ENCODE results near the gene LAIR2.

Gene LAIR2

GRCh38 chr19:54532528-54532927 lies 29.9 kb downstream of the LAIR2 start:
- no peak overlapping the region for H3K4me3 ChIP-seq (ENCODE audit: low read depth, low read length)
- no peak for TF ChIP-seq CTCF (IDR thresholded peaks at IDR 0.05; ENCODE audit: control insufficient read depth, extremely low read depth, insufficient read depth)
- no peak for DNase-seq (ENCODE audit: low read depth)

GRCh38 chr19:54533476-54533875 lies 30.8 kb downstream of the LAIR2 start:
- no peak overlapping the region for H3K4me3 ChIP-seq (ENCODE audit: low read depth, low read length)
- no peak for TF ChIP-seq CTCF (IDR thresholded peaks at IDR 0.05; ENCODE audit: control insufficient read depth, extremely low read depth, insufficient read depth)
- DNase-seq (ENCODE audit: low read depth): no peak

DNA sequence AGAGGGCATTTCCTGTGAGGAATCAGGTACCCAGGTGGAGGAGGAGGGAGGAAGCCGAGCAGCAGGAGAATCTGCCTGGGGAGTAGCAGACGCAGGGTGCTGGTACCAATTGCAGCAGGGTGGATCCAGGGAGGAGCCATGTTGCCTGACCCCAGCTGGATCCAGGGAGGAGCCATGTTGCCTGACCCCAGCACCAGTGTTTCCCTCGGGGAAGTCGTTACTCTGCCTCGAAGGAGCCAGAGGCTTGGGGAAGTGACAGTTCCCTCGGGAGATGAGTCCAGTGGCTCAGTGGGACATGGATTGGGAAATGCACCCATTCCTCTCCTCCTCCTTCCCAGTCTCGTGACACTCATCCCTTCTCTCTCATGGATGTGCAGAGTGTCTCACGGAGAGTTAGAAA lies 31.5 kb downstream of the LAIR2 start:
- H3K4me3 ChIP-seq (ENCODE audit: low read depth, low read length): no peak overlapping the region
- DNase-seq (ENCODE audit: low read depth): no peak
- TF ChIP-seq CTCF (IDR thresholded peaks at IDR 0.05; ENCODE audit: control insufficient read depth, extremely low read depth, insufficient read depth): no peak

DNA sequence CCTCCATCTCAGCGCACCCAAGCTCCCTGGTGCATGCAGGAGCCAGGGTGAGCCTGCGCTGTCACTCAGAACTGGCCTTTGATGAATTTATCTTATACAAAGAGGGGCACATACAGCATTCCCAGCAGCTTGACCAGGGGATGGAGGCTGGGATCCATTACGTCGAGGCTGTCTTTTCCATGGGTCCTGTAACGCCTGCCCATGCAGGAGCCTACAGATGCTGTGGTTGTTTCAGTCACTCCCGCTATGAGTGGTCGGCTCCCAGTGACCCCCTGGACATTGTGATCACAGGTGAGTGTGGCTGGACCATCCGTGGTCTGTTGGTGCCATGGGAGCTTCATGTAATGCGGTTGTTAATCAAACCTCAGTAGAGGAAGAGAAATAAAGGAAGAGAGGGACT lies 33.0 kb downstream of the LAIR2 start:
- no peak for TF ChIP-seq CTCF (IDR thresholded peaks at IDR 0.05; ENCODE audit: control insufficient read depth, extremely low read depth, insufficient read depth)
- DNase-seq (ENCODE audit: low read depth): no peak
- H3K4me3 ChIP-seq (ENCODE audit: low read depth, low read length): no peak overlapping the region

- H3K4me3 ChIP-seq (ENCODE audit: low read depth, low read length): no peak overlapping the region
These were observed 34.3 kb downstream of the LAIR2 start for GRCh38 chr19:54536956-54537355.

GRCh38 chr19:54541712-54542111 lies 39.1 kb downstream of the LAIR2 start:
- TF ChIP-seq CTCF (IDR thresholded peaks at IDR 0.05; ENCODE audit: control insufficient read depth, extremely low read depth, insufficient read depth): no peak
- DNase-seq (ENCODE audit: low read depth): no peak
- no peak overlapping the region for H3K4me3 ChIP-seq (ENCODE audit: low read depth, low read length)

More at GRCh38 chr19:54536956-54537355, 34.3 kb downstream of the LAIR2 start:
- TF ChIP-seq CTCF (IDR thresholded peaks at IDR 0.05; ENCODE audit: control insufficient read depth, extremely low read depth, insufficient read depth): no peak
- no peak for DNase-seq (ENCODE audit: low read depth)

- no peak for DNase-seq (ENCODE audit: low read depth)
- no peak overlapping the region for H3K4me3 ChIP-seq (ENCODE audit: low read depth, low read length)
- no peak for TF ChIP-seq CTCF (IDR thresholded peaks at IDR 0.05; ENCODE audit: control insufficient read depth, extremely low read depth, insufficient read depth)
These were observed 46.2 kb downstream of the LAIR2 start for GRCh38 chr19:54548806-54549205.

Measured in LNCaP clone FGC (cell line).